ENCODE measurements around the gene C5orf24. TPM values are rescaled to one million over a fixed set of nuclear protein-coding genes. Genes with fewer than 3 reads are reported as not detected.
"Not testable (repeated sequence)": the region's sequence is repeated elsewhere in the genome, so short reads cannot be mapped to it uniquely, and the experiment has no call there.

Gene C5orf24
- total and polyA plus RNA-seq, 2 donors (not counting 1 experiment from before 2014, with no cell fraction given) = 13.0 to 38.2 TPM

DNA sequence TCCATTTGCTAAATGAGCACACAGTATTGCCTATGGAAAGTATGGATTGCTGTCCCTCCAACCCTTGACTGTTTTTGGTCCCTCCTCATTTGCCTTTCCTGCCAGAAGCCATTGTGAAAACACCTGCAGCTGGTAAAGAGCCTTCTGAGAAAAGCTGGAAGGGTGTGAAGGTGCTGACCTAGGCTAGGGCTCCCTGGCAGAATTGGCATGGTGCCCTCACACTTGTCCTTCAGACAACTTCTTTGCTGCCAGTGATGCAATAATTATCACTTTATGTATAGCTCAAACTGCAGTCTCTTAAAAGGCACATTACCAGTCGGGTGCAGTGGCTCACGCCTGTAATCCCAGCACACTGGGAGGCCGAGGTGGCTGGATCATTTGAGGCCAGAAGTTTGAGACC lies 32.6 kb downstream of the C5orf24 start:
- Histone ChIP-seq H3K4me1 (ENCODE audit: control insufficient read depth in 2 of 2, insufficient read depth in 2 of 2, low read length in 2 of 2) (peaks cover 20 to 34% of the 10 kb centered on the region in 2 donors), H3K27me3 (replicated peaks in 1 of 4; ENCODE audit: control extremely low read depth in 1 of 4, control insufficient read depth in 3 of 4, insufficient read depth in 4 of 4, low read length in 3 of 4) (no peaks in the 10 kb centered on the region), H3K79me2 (ENCODE audit: control insufficient read depth, insufficient read depth, low read length) (peaks cover 84% of the 10 kb centered on the region), H4K20me1 (ENCODE audit: control insufficient read depth, insufficient read depth, low read length, poor library complexity, severe bottlenecking) (peaks cover 8% of the 10 kb centered on the region), H3K4me2 (replicated peaks; ENCODE audit: low read depth, low read length, poor library complexity, severe bottlenecking) (no peak overlapping the region), H3K9me3 (ENCODE audit: control extremely low read depth in 1 of 3, control insufficient read depth in 2 of 3, insufficient read depth in 1 of 3, low read length in 2 of 3) (no peaks in the 10 kb centered on the region), H2AFZ (ENCODE audit: insufficient read depth, low read depth, low read length, poor library complexity, severe bottlenecking) (no peak overlapping the region), H3K9ac (ENCODE audit: low read length) (no peak overlapping the region), H3K4me3 (ENCODE audit: control extremely low read depth in 1 of 5, extremely low read depth in 1 of 5, insufficient read depth in 1 of 5, low read depth in 2 of 5, low read length in 4 of 5) (no peak overlapping the region), H3K36me3 (replicated peaks in 1 of 2; ENCODE audit: control extremely low read depth in 1 of 2, control insufficient read depth in 1 of 2, extremely low read depth in 1 of 2, insufficient read depth in 2 of 2, low read length in 1 of 2) (no peaks in the 10 kb centered on the region), H3K27ac (ENCODE audit: low read length in 2 of 2) (no peak overlapping the region)
- CTCF ChIA-PET = no interaction called here
- no CpG with 5 or more reads among the region's 3 CpGs for WGBS (ENCODE audit: insufficient coverage)
- Mint-ChIP-seq H3K9me3 (ENCODE audit: insufficient read depth) (no peaks in the 10 kb centered on the region), H3K27ac (no peak overlapping the region), H3K4me3 (no peak overlapping the region), H3K4me1 (peaks cover 42% of the 10 kb centered on the region), H3K27me3 (no peaks in the 10 kb centered on the region)
- DNase-seq (no peak), ATAC-seq (ENCODE audit: low read depth) (no peak)
- intact Hi-C loops (cut with micrococcal nuclease) = no loop called here
- TF ChIP-seq EZH2 (IDR thresholded peaks at IDR 0.05; ENCODE audit: borderline replicate concordance, insufficient read depth, low read depth, low read length, poor library complexity, severe bottlenecking) = no peak
- TF ChIP-seq, protein P1, sequence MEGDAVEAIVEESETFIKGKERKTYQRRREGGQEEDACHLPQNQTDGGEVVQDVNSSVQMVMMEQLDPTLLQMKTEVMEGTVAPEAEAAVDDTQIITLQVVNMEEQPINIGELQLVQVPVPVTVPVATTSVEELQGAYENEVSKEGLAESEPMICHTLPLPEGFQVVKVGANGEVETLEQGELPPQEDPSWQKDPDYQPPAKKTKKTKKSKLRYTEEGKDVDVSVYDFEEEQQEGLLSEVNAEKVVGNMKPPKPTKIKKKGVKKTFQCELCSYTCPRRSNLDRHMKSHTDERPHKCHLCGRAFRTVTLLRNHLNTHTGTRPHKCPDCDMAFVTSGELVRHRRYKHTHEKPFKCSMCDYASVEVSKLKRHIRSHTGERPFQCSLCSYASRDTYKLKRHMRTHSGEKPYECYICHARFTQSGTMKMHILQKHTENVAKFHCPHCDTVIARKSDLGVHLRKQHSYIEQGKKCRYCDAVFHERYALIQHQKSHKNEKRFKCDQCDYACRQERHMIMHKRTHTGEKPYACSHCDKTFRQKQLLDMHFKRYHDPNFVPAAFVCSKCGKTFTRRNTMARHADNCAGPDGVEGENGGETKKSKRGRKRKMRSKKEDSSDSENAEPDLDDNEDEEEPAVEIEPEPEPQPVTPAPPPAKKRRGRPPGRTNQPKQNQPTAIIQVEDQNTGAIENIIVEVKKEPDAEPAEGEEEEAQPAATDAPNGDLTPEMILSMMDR (IDR thresholded peaks at IDR 0.05) = no peak
- POLR2A ChIA-PET = no interaction called here

DNA sequence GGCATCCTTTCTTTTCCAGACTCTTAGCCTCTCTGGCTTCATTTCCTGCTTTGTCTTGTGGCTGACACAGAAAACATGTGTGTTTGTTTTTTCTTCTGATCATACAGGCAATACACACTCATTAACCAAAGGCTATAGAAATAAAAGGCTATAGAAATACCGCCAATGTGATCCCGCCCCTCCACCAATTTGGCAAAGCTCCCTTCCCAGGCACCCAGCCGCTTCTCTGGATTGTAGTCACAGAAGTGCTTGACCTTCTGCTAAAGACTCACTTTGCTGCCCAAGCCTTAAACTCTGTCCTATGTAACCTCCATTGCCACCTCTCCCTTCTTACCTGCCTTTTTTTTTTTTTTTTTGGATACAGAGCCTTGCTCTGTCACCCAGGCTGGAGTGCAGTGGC lies 33.7 kb downstream of the C5orf24 start:
- Histone ChIP-seq H2AFZ (ENCODE audit: insufficient read depth, low read depth, low read length, poor library complexity, severe bottlenecking) (no peak overlapping the region), H4K20me1 (ENCODE audit: control insufficient read depth, insufficient read depth, low read length, poor library complexity, severe bottlenecking) (peaks cover 11% of the 10 kb centered on the region), H3K4me1 (ENCODE audit: control insufficient read depth in 2 of 2, insufficient read depth in 2 of 2, low read length in 2 of 2) (peaks cover 15 to 28% of the 10 kb centered on the region in 2 donors), H3K79me2 (ENCODE audit: control insufficient read depth, insufficient read depth, low read length) (peaks cover 75% of the 10 kb centered on the region), H3K4me3 (ENCODE audit: control extremely low read depth in 1 of 5, extremely low read depth in 1 of 5, insufficient read depth in 1 of 5, low read depth in 2 of 5, low read length in 4 of 5) (no peak overlapping the region), H3K9me3 (ENCODE audit: control extremely low read depth in 1 of 3, control insufficient read depth in 2 of 3, insufficient read depth in 1 of 3, low read length in 2 of 3) (no peaks in the 10 kb centered on the region), H3K4me2 (replicated peaks; ENCODE audit: low read depth, low read length, poor library complexity, severe bottlenecking) (no peak overlapping the region), H3K9ac (ENCODE audit: low read length) (no peak overlapping the region), H3K27me3 (replicated peaks in 1 of 4; ENCODE audit: control extremely low read depth in 1 of 4, control insufficient read depth in 3 of 4, insufficient read depth in 4 of 4, low read length in 3 of 4) (no peaks in the 10 kb centered on the region), H3K36me3 (replicated peaks in 1 of 2; ENCODE audit: control extremely low read depth in 1 of 2, control insufficient read depth in 1 of 2, extremely low read depth in 1 of 2, insufficient read depth in 2 of 2, low read length in 1 of 2) (no peaks in the 10 kb centered on the region), H3K27ac (ENCODE audit: low read length in 2 of 2) (no peak overlapping the region)
- no peaks in the 10 kb centered on the region for H3K9me3 Mint-ChIP-seq (ENCODE audit: insufficient read depth)
- H3K27ac Mint-ChIP-seq = no peak overlapping the region
- H3K27me3 Mint-ChIP-seq = no peaks in the 10 kb centered on the region
- intact Hi-C loops (cut with micrococcal nuclease) = no loop called here
- peaks cover 40% of the 10 kb centered on the region for H3K4me1 Mint-ChIP-seq
- ChIA-PET POLR2A (no interaction called here), CTCF (no interaction called here)
- TF ChIP-seq, protein P1 (IDR thresholded peaks at IDR 0.05) = no peak
- no peak for TF ChIP-seq EZH2 (IDR thresholded peaks at IDR 0.05; ENCODE audit: borderline replicate concordance, insufficient read depth, low read depth, low read length, poor library complexity, severe bottlenecking)
- no peak for ATAC-seq (ENCODE audit: low read depth)
- no peak overlapping the region for H3K4me3 Mint-ChIP-seq
- no peak for DNase-seq
- 100% methylated on average over 3 of the region's 3 CpGs for WGBS (ENCODE audit: insufficient coverage)

DNA sequence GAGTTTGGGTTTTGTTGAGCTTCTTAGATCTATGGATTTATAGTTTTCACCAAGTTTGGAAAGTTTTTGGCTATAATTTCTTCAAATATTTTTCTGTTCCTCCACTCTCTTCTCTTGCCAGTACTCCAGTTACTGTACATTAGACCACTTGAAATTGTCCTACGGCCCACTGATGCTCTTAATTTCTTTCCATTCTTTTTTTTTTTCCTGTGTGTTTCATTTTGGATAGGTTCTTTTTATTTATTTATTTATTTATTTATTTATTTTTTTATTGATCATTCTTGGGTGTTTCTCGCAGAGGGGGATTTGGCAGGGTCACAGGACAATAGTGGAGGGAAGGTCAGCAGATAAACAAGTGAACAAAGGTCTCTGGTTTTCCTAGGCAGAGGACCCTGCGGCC lies 35.2 kb downstream of the C5orf24 start:
- H3K27ac ChIP-seq (ENCODE audit: low read length in 2 of 2); H3K9me3 Mint-ChIP-seq (ENCODE audit: insufficient read depth); H3K4me3 ChIP-seq (ENCODE audit: control extremely low read depth in 1 of 5, extremely low read depth in 1 of 5, insufficient read depth in 1 of 5, low read depth in 2 of 5, low read length in 4 of 5); H3K4me2 ChIP-seq (replicated peaks; ENCODE audit: low read depth, low read length, poor library complexity, severe bottlenecking); intact Hi-C loops (cut with micrococcal nuclease); H3K27me3 Mint-ChIP-seq; H3K9ac ChIP-seq (ENCODE audit: low read length); POLR2A ChIA-PET; H3K9me3 ChIP-seq (ENCODE audit: control extremely low read depth in 1 of 3, control insufficient read depth in 2 of 3, insufficient read depth in 1 of 3, low read length in 2 of 3); H3K27me3 ChIP-seq (replicated peaks in 1 of 4; ENCODE audit: control extremely low read depth in 1 of 4, control insufficient read depth in 3 of 4, insufficient read depth in 4 of 4, low read length in 3 of 4); H3K36me3 ChIP-seq (replicated peaks in 1 of 2; ENCODE audit: control extremely low read depth in 1 of 2, control insufficient read depth in 1 of 2, extremely low read depth in 1 of 2, insufficient read depth in 2 of 2, low read length in 1 of 2); CTCF ChIA-PET; H3K4me3 Mint-ChIP-seq; DNase-seq; H2AFZ ChIP-seq (ENCODE audit: insufficient read depth, low read depth, low read length, poor library complexity, severe bottlenecking); H3K27ac Mint-ChIP-seq; ATAC-seq (ENCODE audit: low read depth): not testable (repeated sequence)
- H3K4me1 ChIP-seq (ENCODE audit: control insufficient read depth in 2 of 2, insufficient read depth in 2 of 2, low read length in 2 of 2) = peaks cover 9 to 15% of the 10 kb centered on the region in 2 donors
- peaks cover 23% of the 10 kb centered on the region for H4K20me1 ChIP-seq (ENCODE audit: control insufficient read depth, insufficient read depth, low read length, poor library complexity, severe bottlenecking)
- WGBS (ENCODE audit: insufficient coverage) = no CpG with 5 or more reads among the region's 3 CpGs
- peaks cover 39% of the 10 kb centered on the region for H3K4me1 Mint-ChIP-seq
- H3K79me2 ChIP-seq (ENCODE audit: control insufficient read depth, insufficient read depth, low read length) = peaks cover 73% of the 10 kb centered on the region
